ENCODE results near the gene ELAC1.

ELAC1 gene

DNA sequence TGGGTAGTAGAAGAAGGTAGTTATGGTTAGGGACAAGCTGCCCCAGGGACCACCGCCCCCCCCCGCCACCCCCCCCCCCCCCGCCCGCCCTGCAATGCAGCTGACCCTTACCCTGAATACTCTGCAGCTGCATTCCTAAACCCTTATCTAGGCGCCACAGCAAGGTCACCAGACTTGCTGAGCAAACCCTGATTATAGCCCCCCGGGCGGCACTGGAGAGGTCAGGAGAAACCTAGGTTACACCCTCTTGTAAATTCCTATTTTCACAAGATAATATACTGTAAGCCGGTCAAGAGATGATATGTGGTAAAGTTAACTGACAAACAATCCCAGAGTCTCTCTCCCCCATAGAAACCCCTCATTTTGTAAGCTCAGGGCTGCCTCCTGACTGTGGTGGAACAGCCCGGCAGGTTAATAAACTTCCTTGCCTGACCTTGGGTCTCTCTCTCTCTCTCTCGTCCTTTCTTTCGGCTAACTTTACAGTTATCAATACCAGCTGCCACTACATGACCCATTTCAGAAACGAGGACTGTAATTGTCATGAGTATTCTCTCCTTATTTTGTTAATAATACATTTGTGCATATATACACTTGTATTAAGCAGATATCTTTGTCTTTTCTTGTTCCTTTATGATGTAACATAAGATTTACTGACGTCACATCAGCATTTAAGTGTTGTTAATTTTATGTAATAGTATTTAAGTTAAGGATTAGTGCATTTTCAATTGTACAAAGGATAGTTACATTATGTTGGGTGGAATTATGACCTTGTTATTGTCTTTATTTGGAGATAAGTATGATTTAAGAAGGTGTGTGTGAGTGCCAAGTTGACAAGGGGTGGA is 39.3 kb downstream of the ELAC1 start:
- no peak overlapping the region for H3K4me3 ChIP-seq (ENCODE audit: low read length)
- no peak for DNase-seq (ENCODE audit: low read depth)
- TF ChIP-seq CTCF (conservative IDR thresholded peaks at IDR 0.05; ENCODE audit: low read depth, low read length): no peak

- no peak overlapping the region for H3K4me3 ChIP-seq (ENCODE audit: low read length)
- no peak for TF ChIP-seq CTCF (conservative IDR thresholded peaks at IDR 0.05; ENCODE audit: low read depth, low read length)
- no peak for DNase-seq (ENCODE audit: low read depth)
Observed at GRCh38 chr18:51007790-51008139, 39.9 kb downstream of the ELAC1 start.

GRCh38 chr18:51009072-51009471 is 41.2 kb downstream of the ELAC1 start:
- H3K4me3 ChIP-seq (ENCODE audit: low read length): no peak overlapping the region
- no peak for DNase-seq (ENCODE audit: low read depth)
- TF ChIP-seq CTCF (conservative IDR thresholded peaks at IDR 0.05; ENCODE audit: low read depth, low read length): no peak

GRCh38 chr18:51010218-51010617 is 42.4 kb downstream of the ELAC1 start:
- no peak for TF ChIP-seq CTCF (conservative IDR thresholded peaks at IDR 0.05; ENCODE audit: low read depth, low read length)
- no peak for DNase-seq (ENCODE audit: low read depth)
- no peak overlapping the region for H3K4me3 ChIP-seq (ENCODE audit: low read length)

- TF ChIP-seq CTCF (conservative IDR thresholded peaks at IDR 0.05; ENCODE audit: low read depth, low read length): no peak
- no peak for DNase-seq (ENCODE audit: low read depth)
- H3K4me3 ChIP-seq (ENCODE audit: low read length): no peak overlapping the region
Observed at GRCh38 chr18:51011709-51012108, 43.9 kb downstream of the ELAC1 start.

DNA sequence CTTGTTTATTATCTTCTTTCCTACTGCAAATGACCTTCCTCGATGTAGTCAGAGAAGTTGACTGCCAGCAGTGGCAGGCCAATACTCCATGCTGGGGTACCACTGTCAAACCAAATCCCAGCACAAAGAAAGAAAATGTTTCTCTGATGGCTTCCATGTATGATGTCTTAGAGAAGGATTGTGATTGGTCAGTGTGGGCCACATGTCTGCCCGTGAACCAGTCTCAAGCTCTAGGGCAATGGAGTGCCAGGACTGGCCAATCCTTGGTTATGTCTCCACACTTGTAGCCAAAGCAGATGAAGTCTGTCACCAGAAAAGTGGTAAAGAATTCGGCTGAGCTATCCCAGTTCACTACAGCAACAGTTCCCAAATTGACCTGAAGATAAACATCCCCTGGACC is 44.6 kb downstream of the ELAC1 start:
- H3K4me3 ChIP-seq (ENCODE audit: low read length): no peak overlapping the region
- no peak for DNase-seq (ENCODE audit: low read depth)
- TF ChIP-seq CTCF (conservative IDR thresholded peaks at IDR 0.05; ENCODE audit: low read depth, low read length): no peak

GRCh38 chr18:51013259-51013658 is 45.4 kb downstream of the ELAC1 start:
- TF ChIP-seq CTCF (conservative IDR thresholded peaks at IDR 0.05; ENCODE audit: low read depth, low read length): no peak

More at GRCh38 chr18:51013259-51013658, 45.4 kb downstream of the ELAC1 start:
- no peak overlapping the region for H3K4me3 ChIP-seq (ENCODE audit: low read length)
- DNase-seq (ENCODE audit: low read depth): no peak
